OCI-LY1 (cell line): ENCODE data around the gene CD2AP.

Experiments used
- EZH2 ChIP-seq: fragments of 200-600 bp; sonication (generic), shearing (Covaris generic); IDR thresholded peaks from 2 replicates; pipeline ENCODE4 v1.8.0; 2017; ENCODE audit warnings: borderline replicate concordance, mixed run types, mild to moderate bottlenecking, antibody characterized with exemption, low read length, moderate library complexity, mixed read lengths
- TF ChIP-seq, protein P1 (sequence below): fragments of 200-600 bp; sonication (generic), shearing (Covaris generic); IDR thresholded peaks from 2 replicates; pipeline ENCODE4 v1.5.1; 2017; ENCODE audit warnings: mild to moderate bottlenecking, antibody characterized with exemption, low read length, moderate library complexity, mixed read lengths

DNA sequence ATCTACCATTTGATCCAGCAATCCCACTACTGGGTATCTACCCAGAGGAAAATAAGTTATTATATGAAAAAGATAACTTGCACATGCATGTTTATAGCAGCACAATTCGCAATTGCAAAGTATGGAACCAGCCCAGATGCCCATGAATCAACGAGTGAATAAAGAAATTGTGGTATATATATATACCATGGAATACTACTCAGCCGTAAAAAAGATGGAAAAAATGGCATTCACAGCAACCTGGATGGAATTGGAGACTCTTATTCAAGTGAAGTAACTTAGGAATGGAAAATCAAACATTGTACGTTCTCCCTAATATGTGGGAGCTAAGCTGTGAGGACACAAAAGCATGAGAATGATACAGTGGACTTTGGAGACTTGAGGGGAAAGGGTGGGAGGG lies 120.8 kb downstream of the CD2AP start:
- TF ChIP-seq, protein P1, sequence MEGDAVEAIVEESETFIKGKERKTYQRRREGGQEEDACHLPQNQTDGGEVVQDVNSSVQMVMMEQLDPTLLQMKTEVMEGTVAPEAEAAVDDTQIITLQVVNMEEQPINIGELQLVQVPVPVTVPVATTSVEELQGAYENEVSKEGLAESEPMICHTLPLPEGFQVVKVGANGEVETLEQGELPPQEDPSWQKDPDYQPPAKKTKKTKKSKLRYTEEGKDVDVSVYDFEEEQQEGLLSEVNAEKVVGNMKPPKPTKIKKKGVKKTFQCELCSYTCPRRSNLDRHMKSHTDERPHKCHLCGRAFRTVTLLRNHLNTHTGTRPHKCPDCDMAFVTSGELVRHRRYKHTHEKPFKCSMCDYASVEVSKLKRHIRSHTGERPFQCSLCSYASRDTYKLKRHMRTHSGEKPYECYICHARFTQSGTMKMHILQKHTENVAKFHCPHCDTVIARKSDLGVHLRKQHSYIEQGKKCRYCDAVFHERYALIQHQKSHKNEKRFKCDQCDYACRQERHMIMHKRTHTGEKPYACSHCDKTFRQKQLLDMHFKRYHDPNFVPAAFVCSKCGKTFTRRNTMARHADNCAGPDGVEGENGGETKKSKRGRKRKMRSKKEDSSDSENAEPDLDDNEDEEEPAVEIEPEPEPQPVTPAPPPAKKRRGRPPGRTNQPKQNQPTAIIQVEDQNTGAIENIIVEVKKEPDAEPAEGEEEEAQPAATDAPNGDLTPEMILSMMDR, result no peak
- no peak for TF ChIP-seq EZH2
